ENCODE data around the gene AHCYL2.

DNA sequence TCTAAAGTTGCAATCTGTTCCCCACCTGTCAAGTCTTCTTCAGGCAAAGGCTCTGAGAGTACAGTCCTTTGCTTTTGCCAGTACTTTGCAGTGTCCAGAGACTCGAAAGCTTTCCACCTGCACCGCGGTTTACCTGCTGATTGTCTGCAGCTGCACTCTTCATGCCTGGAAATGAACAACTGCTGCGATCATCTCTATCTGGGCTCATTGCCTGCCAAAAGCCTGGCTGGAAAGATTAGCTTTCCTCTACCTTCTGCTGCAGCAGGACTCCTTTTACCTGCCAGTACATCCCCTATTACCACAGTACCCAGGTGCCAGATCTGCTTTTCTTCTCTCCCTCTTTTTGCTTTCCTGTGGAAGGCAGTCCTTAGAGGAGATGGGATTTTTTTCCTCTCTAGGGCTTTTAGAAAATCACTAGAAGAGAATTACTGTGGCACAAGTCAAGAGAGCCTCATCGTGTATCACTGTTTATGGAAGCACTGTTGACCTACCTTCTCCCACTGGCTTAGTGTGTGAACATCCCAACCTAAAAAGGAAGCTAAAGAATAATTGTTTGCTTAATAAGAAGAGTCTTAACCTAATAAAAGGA is 211.6 kb downstream of the AHCYL2 start:
- no peak for TF ChIP-seq REST (IDR thresholded peaks at IDR 0.05; ENCODE audit: insufficient replicate concordance, low read depth)
- TF ChIP-seq SPI1 (IDR thresholded peaks at IDR 0.05; ENCODE audit: borderline replicate concordance, low read depth), result no peak
